DOHH2 (cell line): ENCODE data around the gene FGF10.

Experiments
- H3F3A ChIP-seq: fragments of 200-600 bp; sonication (generic), shearing (Covaris generic); 2 replicates; pipeline ENCODE4 v1.6.0; 2016; ENCODE audit warnings: antibody characterized with exemption, mild to moderate bottlenecking; ENCODE audit not compliant: control insufficient read depth, insufficient read depth
- H3K27ac ChIP-seq: fragments of 200-600 bp; sonication (generic); 2 replicates; pipeline ENCODE4 v1.5.1; 2014; ENCODE audit warnings: low read depth, mild to moderate bottlenecking, low read length, moderate library complexity
- H3K27me3 ChIP-seq: fragments of 200-600 bp; sonication (generic); 2 replicates; pipeline ENCODE4 v1.6.1; 2014; ENCODE audit warnings: mild to moderate bottlenecking, low read length, mixed read lengths; ENCODE audit not compliant: control insufficient read depth
- H3K36me3 ChIP-seq: fragments of 200-600 bp; sonication (generic); 2 replicates; pipeline ENCODE4 v1.6.1; 2014; ENCODE audit warnings: mild to moderate bottlenecking, low read length, moderate library complexity, mixed read lengths; ENCODE audit not compliant: control insufficient read depth
- H3K4me1 ChIP-seq: fragments of 200-600 bp; sonication (generic); 2 replicates; pipeline ENCODE4 v1.6.1; 2014; ENCODE audit warnings: mild to moderate bottlenecking, low read length, mixed read lengths; ENCODE audit not compliant: control insufficient read depth
- H3K4me2 ChIP-seq: fragments of 200-600 bp; sonication (generic); 2 replicates; pipeline ENCODE4 v1.6.0; 2014; ENCODE audit warnings: mild to moderate bottlenecking, low read length, moderate library complexity
- H3K4me3 ChIP-seq: fragments of 200-600 bp; sonication (generic); 2 replicates; pipeline ENCODE4 v1.5.1; 2014; ENCODE audit warnings: mild to moderate bottlenecking, low read length, mixed read lengths
- H3K79me2 ChIP-seq: fragments of 200-600 bp; sonication (generic); 2 replicates; pipeline ENCODE4 v1.6.1; 2014; ENCODE audit warnings: mild to moderate bottlenecking, low read length, mixed read lengths; ENCODE audit not compliant: control insufficient read depth
- H3K9me2 ChIP-seq: fragments of 200-600 bp; sonication (generic); replicated peaks from 2 replicates; pipeline ENCODE4 v1.6.1; 2014; ENCODE audit warnings: mild to moderate bottlenecking, low read length, mixed read lengths; ENCODE audit not compliant: control insufficient read depth
- H3K9me3 ChIP-seq: fragments of 200-600 bp; sonication (generic); 2 replicates; pipeline ENCODE4 v1.6.1; 2014; ENCODE audit warnings: antibody characterized with exemption, low read length, mixed read lengths; ENCODE audit not compliant: control insufficient read depth, insufficient read depth
- H4K20me1 ChIP-seq: fragments of 200-600 bp; sonication (generic); 2 replicates; pipeline ENCODE4 v1.6.0; 2014; ENCODE audit warnings: low read depth, mild to moderate bottlenecking, antibody characterized with exemption, low read length, moderate library complexity; ENCODE audit not compliant: control insufficient read depth, insufficient read depth
- EZH2phosphoT487 ChIP-seq: fragments of 200-600 bp; sonication (generic); IDR thresholded peaks from 2 replicates; pipeline ENCODE4 v1.6.1; 2017; ENCODE audit warnings: borderline replicate concordance, mild to moderate bottlenecking, antibody characterized with exemption, low read length, moderate library complexity, mixed read lengths
- TF ChIP-seq, protein P1 (sequence below): fragments of 200-600 bp; sonication (generic); IDR thresholded peaks from one replicate; pipeline ENCODE4 v1.5.1; 2014; ENCODE audit warnings: antibody characterized with exemption, mild to moderate bottlenecking, low read depth, low read length; ENCODE audit not compliant: poor library complexity, severe bottlenecking

The FGF10 gene

DNA sequence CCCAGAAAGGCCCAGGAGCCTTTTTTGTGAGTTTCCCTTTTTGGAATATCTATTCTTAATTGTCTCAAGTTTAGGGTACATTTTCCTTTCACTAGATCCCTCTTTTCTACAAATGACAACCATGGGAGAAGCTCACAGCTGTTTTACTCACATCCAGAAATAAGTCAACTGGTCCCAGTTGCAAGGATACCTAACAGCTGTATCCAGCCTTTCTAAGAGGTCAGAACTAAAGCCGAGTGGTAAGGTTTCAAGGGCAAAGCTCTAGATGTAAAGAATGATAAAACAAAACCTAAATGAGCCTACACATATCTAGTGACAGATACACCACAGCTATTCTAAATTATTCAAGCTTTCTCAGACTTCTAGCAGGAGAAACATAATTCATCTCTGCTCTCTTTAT, 4.4 kb downstream of the FGF10 start:
- peaks cover 15% of the 10 kb centered on the region for H3K27me3 ChIP-seq
- no peaks in the 10 kb centered on the region for H3K9me2 ChIP-seq
- no peaks in the 10 kb centered on the region for H3K4me1 ChIP-seq
- no peaks in the 10 kb centered on the region; the same call in 1 of the 2 replicates for H3K9me3 ChIP-seq
- H3K4me2 ChIP-seq, result no peak overlapping the region
- no peak overlapping the region for H3K27ac ChIP-seq
- no peaks in the 10 kb centered on the region for H3K79me2 ChIP-seq
- no peaks in the 10 kb centered on the region for H4K20me1 ChIP-seq
- H3F3A ChIP-seq, result no peaks in the 10 kb centered on the region
- TF ChIP-seq, protein P1, sequence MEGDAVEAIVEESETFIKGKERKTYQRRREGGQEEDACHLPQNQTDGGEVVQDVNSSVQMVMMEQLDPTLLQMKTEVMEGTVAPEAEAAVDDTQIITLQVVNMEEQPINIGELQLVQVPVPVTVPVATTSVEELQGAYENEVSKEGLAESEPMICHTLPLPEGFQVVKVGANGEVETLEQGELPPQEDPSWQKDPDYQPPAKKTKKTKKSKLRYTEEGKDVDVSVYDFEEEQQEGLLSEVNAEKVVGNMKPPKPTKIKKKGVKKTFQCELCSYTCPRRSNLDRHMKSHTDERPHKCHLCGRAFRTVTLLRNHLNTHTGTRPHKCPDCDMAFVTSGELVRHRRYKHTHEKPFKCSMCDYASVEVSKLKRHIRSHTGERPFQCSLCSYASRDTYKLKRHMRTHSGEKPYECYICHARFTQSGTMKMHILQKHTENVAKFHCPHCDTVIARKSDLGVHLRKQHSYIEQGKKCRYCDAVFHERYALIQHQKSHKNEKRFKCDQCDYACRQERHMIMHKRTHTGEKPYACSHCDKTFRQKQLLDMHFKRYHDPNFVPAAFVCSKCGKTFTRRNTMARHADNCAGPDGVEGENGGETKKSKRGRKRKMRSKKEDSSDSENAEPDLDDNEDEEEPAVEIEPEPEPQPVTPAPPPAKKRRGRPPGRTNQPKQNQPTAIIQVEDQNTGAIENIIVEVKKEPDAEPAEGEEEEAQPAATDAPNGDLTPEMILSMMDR, result no peak
- no peak for TF ChIP-seq EZH2phosphoT487
- no peak overlapping the region for H3K4me3 ChIP-seq
- no peaks in the 10 kb centered on the region for H3K36me3 ChIP-seq

DNA sequence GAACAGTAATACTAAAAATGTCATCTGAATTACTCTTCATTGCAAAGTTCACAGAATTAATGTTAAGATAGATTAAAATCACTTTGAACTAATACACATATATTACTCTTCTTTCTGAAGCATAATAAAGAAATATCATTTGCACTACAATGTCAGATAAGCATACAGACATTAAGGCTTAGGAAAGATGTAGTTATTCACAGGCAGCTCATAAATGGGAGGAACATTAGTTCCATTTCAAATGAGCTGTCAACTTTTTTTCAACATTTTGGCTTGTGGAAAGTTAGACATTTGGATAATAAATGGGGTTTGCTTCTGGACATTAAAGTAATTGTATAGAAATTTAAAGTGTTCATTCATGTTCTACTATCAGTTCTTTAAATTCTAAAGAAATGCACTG, 6.3 kb downstream of the FGF10 start:
- no peaks in the 10 kb centered on the region for H3K9me3 ChIP-seq
- no peaks in the 10 kb centered on the region for H3K79me2 ChIP-seq
- no peak overlapping the region for H3K4me2 ChIP-seq
- TF ChIP-seq EZH2phosphoT487, result no peak
- TF ChIP-seq, protein P1, result no peak
- no peaks in the 10 kb centered on the region for H3K36me3 ChIP-seq
- H3K27me3 ChIP-seq, result 0 out of 2 replicates have a peak, but pooled peaks cover 4% of the 10 kb centered on the region
- no peak overlapping the region for H3K4me3 ChIP-seq
- H3K9me2 ChIP-seq, result no peaks in the 10 kb centered on the region
- no peaks in the 10 kb centered on the region for H4K20me1 ChIP-seq
- H3K27ac ChIP-seq, result no peak overlapping the region
- H3K4me1 ChIP-seq, result no peaks in the 10 kb centered on the region
- H3F3A ChIP-seq, result no peaks in the 10 kb centered on the region

DNA sequence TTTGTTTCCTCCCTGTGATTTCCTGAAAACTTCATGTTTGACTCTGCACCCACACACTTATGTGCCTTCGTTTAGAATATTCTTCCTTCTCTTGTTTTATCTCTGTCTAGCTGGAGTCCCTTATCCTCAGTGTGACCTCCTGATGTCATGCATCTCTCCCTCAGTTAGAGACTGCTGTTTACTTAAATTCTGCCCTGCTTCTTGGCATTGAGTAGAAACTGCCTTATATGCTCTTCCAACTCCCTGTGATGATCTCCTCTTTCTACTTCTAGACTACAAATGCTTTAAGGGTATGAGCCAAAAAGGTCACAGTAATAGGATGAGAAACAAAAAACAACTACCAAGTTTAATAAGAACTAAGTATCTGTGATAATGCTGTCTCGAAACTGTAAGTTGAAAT, 12.2 kb downstream of the FGF10 start:
- H3K9me2 ChIP-seq, result no peaks in the 10 kb centered on the region
- no peak for TF ChIP-seq EZH2phosphoT487
- H3K36me3 ChIP-seq, result no peaks in the 10 kb centered on the region
- no peak overlapping the region for H3K27ac ChIP-seq
- H3K4me1 ChIP-seq, result no peaks in the 10 kb centered on the region
- no peak overlapping the region for H3K4me3 ChIP-seq
- H3F3A ChIP-seq, result no peaks in the 10 kb centered on the region
- H3K27me3 ChIP-seq, result no peaks in the 10 kb centered on the region
- H3K4me2 ChIP-seq, result no peak overlapping the region
- no peaks in the 10 kb centered on the region for H3K9me3 ChIP-seq
- H3K79me2 ChIP-seq, result no peaks in the 10 kb centered on the region
- H4K20me1 ChIP-seq, result no peaks in the 10 kb centered on the region

DNA sequence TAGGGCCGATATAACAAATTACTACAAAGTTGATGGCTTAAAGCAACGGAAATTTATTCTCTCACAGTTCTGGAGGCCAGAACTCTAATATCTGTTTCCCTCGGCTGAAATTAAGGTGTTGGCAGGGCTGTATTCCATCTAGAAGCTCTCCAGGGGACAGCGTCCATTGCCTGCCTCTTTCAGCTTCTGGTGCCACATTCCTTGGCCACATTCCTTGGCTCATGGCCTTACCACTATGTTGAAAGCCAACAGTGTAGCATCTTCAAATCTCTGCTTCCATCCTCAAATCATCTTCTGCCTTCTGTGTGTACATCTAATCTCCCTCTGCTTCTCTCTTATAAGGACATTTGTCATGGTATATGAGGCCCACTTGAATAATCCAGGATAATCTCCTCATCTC, 17.2 kb downstream of the FGF10 start:
- Histone ChIP-seq H3K9me3 (no peaks in the 10 kb centered on the region), H3F3A (no peaks in the 10 kb centered on the region), H3K4me3 (no peak overlapping the region), H3K9me2 (no peaks in the 10 kb centered on the region), H3K27me3 (no peaks in the 10 kb centered on the region), H3K4me2 (no peak overlapping the region), H3K27ac (no peak overlapping the region), H3K79me2 (no peaks in the 10 kb centered on the region), H3K36me3 (no peaks in the 10 kb centered on the region), H4K20me1 (no peaks in the 10 kb centered on the region), H3K4me1 (no peaks in the 10 kb centered on the region)
- TF ChIP-seq, protein P1, result no peak
- no peak for TF ChIP-seq EZH2phosphoT487
